HEK293T (cell line): ENCODE measurements around the gene PTEN.
"Not testable (repeated sequence)": the region's sequence is repeated elsewhere in the genome, so short reads cannot be mapped to it uniquely, and the experiment has no call there.

Experiments used
- CTCF ChIA-PET: fragments of 350-600 bp; formaldehyde crosslinking; extraction: SDS; loops from one replicate; lab custom pipeline; 2021; ENCODE audit warnings: antibody characterized with exemption, inconsistent platforms; lab: Yijun Ruan, JAX
- POLR2A ChIA-PET: fragments of 350-600 bp; formaldehyde crosslinking; extraction: SDS; loops from one replicate; lab custom pipeline; 2020; ENCODE audit warnings: antibody characterized with exemption, inconsistent platforms; lab: Yijun Ruan, JAX
- DNase-seq: peaks from one replicate; pipeline ENCODE4 v3.0.0; 2012; ENCODE audit warnings: mixed read lengths; ENCODE audit errors: extremely low spot score
- ARNT ChIP-seq: fragments of 450-650 bp; IDR thresholded peaks from 2 replicates; pipeline ENCODE4 v1.6.1; 2017; ENCODE audit warnings: mild to moderate bottlenecking
- BHLHE40 ChIP-seq: fragments of 450-650 bp; IDR thresholded peaks from 2 replicates; pipeline ENCODE4 v1.6.1; 2016; ENCODE audit warnings: mild to moderate bottlenecking, moderate library complexity, borderline replicate concordance
- CTBP1 ChIP-seq: fragments of 450-650 bp; IDR thresholded peaks from 2 replicates; pipeline ENCODE4 v1.6.1; 2016; ENCODE audit warnings: borderline replicate concordance
- ELF4 ChIP-seq: fragments of 450-650 bp; IDR thresholded peaks from 2 replicates; pipeline ENCODE4 v1.6.1; 2017; ENCODE audit warnings: antibody characterized with exemption
- FOXA1 ChIP-seq: fragments of 450-650 bp; IDR thresholded peaks from 2 replicates; pipeline ENCODE4 v1.6.1; 2016; ENCODE audit warnings: mild to moderate bottlenecking
- FOXK2 ChIP-seq: fragments of 450-650 bp; IDR thresholded peaks from 2 replicates; pipeline ENCODE4 v1.6.1; 2016; ENCODE audit warnings: mild to moderate bottlenecking
- FOXM1 ChIP-seq: fragments of 450-650 bp; IDR thresholded peaks from 2 replicates; pipeline ENCODE4 v1.6.1; 2017; ENCODE audit warnings: mild to moderate bottlenecking, borderline replicate concordance
- HDGF ChIP-seq: fragments of 450-650 bp; IDR thresholded peaks from 2 replicates; pipeline ENCODE4 v1.6.1; 2017; ENCODE audit warnings: antibody characterized with exemption, borderline replicate concordance
- L3MBTL2 ChIP-seq: fragments of 450-650 bp; conservative IDR thresholded peaks from 2 replicates; pipeline ENCODE4 v1.6.1; 2016; ENCODE audit warnings: mild to moderate bottlenecking
- LEF1 ChIP-seq: fragments of 450-650 bp; IDR thresholded peaks from 2 replicates; pipeline ENCODE4 v1.6.1; 2017; ENCODE audit warnings: mild to moderate bottlenecking, borderline replicate concordance
- NFRKB ChIP-seq: fragments of 450-650 bp; IDR thresholded peaks from 2 replicates; pipeline ENCODE4 v1.6.1; 2016; ENCODE audit warnings: mild to moderate bottlenecking, moderate library complexity
- SP1 ChIP-seq: fragments of 450-650 bp; IDR thresholded peaks from 2 replicates; pipeline ENCODE4 v1.6.1; 2017
- SUZ12 ChIP-seq: fragments of 450-650 bp; IDR thresholded peaks from 2 replicates; pipeline ENCODE4 v1.6.1; 2016; ENCODE audit warnings: mild to moderate bottlenecking
- TARDBP ChIP-seq: fragments of 450-650 bp; IDR thresholded peaks from 2 replicates; pipeline ENCODE4 v1.6.1; 2016
- ZNF384 ChIP-seq: fragments of 450-650 bp; IDR thresholded peaks from 2 replicates; pipeline ENCODE4 v1.6.1; 2016
- TF ChIP-seq, protein P1 (sequence below): fragments of 450-650 bp; IDR thresholded peaks from 2 replicates; pipeline ENCODE4 v1.6.1; 2016

Gene PTEN

DNA sequence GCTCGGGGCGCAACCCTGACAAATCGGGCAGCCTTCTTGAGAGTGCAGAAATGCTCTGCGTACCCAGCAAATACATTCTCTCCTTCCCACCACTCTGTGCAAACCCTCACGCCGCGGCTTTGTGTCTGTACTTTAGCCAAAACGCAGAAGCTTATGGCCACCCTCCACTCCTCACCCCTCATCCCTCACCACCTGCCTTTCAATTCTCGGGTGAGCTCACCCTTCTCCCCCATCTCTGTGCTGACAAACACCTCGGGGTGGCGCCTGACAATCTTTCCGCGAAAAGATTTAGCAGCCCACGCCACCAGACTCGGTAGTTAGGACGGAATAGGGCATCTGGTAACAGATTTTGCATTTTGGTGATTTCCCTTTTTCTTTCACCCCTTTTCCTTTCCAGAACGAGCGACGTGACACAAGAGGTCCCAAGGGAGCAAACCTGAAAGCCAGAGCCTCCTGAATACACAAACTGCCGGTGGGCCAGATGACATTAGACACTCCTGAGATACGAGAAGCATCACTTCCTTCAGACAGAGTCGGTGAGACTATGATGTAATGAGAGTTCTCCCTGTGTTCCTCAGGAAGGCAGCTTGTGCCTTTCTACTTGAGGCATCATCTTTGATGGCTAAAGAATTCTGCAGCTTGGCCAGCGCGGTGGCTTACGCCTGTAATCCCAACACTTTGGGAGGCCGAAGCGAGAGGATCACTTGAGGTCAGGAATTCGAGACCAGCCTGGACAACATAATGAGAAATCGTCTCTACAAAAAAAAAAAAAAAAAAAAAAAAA is 44.7 kb upstream of the PTEN start:
- CTCF ChIA-PET = interaction anchor here (0.6 to 1.0 kb wide), 2 partner anchors 115 to 571 kb away, joined by 3 read pairs; no protein-coding TSS in a partner anchor
- peak; percentile 17 for DNase-seq
- TF ChIP-seq LEF1 = no peak
- TF ChIP-seq SUZ12 = no peak
- peak; percentile 58; the same call in 1 of the 2 replicates for TF ChIP-seq ZNF384
- no peak for TF ChIP-seq ELF4
- no peak for TF ChIP-seq FOXK2
- TF ChIP-seq HDGF = no peak
- POLR2A ChIA-PET = interaction anchor here (0.5 to 2.4 kb wide), 20 partner anchors 10 to 568 kb away, joined by 3 to 25 read pairs (median 4); partner anchors contain the start of genes KLLN and PTEN

DNA sequence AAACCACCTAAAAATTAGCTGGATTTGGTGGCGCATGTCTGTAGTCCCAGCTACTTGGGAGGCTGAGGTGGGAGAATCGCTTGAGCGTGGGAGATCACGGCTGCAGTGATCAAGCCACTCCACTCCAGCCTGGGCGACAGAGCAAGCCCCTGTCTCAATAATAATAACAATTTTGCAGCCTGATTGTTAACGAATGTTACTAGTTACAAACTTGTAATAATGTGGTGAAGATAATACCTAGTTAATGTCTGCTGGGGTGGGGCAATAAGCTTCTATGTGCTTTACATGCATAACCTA is 44.2 kb upstream of the PTEN start:
- CTCF ChIA-PET = no interaction called here
- DNase-seq = no peak
- POLR2A ChIA-PET = interaction anchor here (2.3 kb wide), 1 partner anchor 10 kb away, joined by 25 read pairs; no protein-coding TSS in a partner anchor
- TF ChIP-seq SP1 = no peak
- no peak for TF ChIP-seq ARNT

DNA sequence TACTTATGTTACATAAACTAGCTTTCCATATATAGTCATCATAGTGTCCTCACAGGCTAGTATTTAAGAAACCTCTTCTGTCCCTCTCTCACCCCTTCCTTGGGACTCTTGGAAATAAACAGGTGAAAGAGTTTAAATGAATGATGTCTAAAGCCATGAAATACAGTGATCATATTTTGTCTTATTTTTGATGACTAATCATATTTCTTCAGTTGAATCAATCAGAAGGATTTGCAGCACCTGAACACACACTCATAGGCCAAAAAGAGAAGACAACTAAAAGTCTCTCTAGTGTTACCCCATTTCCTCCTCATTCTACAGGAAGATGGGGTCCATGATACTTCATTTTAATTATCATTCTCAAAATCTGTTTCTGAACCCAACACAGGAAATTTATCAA is 36.8 kb upstream of the PTEN start:
- CTCF ChIA-PET = interaction anchor here (0.6 kb wide), 1 partner anchor 176 kb away, joined by 3 read pairs; no protein-coding TSS in a partner anchor
- POLR2A ChIA-PET = interaction anchor here (4.7 kb wide), 1 partner anchor 8 kb away, joined by 25 read pairs; the partner anchor contains the start of gene ATAD1
- DNase-seq = no peak
- TF ChIP-seq ELF4 (no peak), ZNF384 (no peak), FOXK2 (no peak), SP1 (no peak), BHLHE40 (no peak), HDGF (no peak), FOXA1 (no peak), FOXM1 (no peak), SUZ12 (no peak), TARDBP (no peak), L3MBTL2 (no peak), LEF1 (no peak), NFRKB (no peak)

DNA sequence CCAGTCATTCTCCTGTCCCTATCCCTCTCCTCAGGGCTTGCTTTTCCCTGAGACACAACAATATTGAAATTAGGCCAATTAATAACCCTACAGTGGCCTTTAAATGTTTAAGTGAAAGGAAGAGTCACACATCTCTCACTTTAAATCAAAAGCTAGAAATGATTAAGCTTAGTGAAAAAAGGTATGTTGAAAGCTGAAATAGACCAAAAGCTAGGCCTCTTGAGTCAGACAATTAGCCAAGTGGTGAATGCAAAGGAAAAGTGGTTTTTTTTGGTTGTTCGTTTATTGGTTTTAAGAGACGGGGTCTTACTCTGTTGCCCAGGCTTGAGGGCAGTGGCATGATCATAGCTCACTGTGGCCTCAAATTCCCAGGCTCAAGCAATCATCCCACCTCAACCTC is 35.7 kb upstream of the PTEN start:
- DNase-seq = no peak
- ChIA-PET CTCF (interaction anchor here (0.6 to 1.0 kb wide), 2 partner anchors 11 to 31 kb away, joined by 3 to 4 read pairs; no protein-coding TSS in a partner anchor), POLR2A (interaction anchor here (1.1 to 4.7 kb wide), 2 partner anchors 9 to 323 kb away, joined by 3 to 25 read pairs; partner anchors contain the start of genes ATAD1 and MINPP1)
- TF ChIP-seq L3MBTL2 (no peak), SUZ12 (no peak), FOXA1 (no peak), TARDBP (no peak), FOXK2 (no peak), NFRKB (no peak), BHLHE40 (no peak), ARNT (no peak), SP1 (no peak), CTBP1 (no peak), HDGF (no peak), FOXM1 (no peak), LEF1 (no peak), ZNF384 (no peak), ELF4 (no peak)
- TF ChIP-seq, protein P1, sequence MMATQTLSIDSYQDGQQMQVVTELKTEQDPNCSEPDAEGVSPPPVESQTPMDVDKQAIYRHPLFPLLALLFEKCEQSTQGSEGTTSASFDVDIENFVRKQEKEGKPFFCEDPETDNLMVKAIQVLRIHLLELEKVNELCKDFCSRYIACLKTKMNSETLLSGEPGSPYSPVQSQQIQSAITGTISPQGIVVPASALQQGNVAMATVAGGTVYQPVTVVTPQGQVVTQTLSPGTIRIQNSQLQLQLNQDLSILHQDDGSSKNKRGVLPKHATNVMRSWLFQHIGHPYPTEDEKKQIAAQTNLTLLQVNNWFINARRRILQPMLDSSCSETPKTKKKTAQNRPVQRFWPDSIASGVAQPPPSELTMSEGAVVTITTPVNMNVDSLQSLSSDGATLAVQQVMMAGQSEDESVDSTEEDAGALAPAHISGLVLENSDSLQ = no peak

DNA sequence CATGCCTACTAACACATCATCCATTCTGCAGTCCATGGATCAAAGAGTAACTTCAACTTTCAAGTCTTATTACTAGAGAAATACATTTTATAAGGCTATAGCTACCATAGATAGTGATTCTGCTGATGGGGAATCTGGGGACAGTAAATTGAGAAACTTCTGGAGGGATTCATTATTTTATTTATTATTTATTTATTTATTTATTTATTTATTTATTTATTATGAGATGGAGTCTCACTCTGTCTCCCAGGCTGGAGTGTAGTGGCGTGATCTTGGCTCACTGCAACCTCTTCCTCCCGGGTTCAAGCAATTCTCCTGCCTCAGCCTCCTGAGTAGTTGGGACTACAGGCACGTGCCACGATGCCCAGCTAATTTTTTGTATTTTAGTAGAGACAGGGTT is 34.4 kb upstream of the PTEN start:
- POLR2A ChIA-PET = interaction anchor here (1.1 to 4.7 kb wide), 2 partner anchors 11 to 324 kb away, joined by 3 to 25 read pairs; partner anchors contain the start of genes ATAD1 and MINPP1
- DNase-seq, CTCF ChIA-PET: not testable (repeated sequence)

DNA sequence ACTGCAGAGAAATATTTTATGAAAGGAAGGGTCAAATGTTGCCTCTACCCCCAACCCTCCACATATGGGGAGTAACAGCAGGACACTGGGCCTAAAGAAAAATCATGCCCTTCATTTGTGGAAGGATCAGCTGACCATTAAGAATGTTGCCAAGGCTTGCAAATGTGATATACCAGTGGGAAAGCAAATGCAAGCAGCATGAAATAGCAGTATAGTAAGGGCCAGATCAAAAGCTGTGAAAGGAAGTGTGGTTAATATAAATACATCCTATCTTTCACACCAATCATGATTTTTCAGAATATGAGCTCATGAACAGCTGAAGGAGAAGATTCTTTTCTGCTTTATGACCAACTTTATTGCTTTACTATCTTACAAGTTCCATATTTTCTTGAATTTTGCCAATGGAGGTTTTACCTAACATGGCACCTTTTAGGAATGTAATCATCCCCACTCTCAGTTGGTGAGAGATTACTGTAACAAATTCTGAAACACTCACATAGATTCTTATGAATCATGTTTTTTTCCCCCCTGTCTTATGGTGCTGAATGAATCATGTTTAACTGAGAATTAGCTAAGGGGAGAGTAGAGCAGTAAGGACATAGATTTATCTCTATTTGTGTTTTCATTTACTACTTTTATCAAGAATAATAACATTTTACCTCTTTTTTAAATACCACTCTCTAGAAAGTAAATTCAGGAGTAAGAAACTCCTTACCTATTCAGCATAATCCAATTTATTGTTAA is 33.3 kb upstream of the PTEN start:
- ChIA-PET CTCF (no interaction called here), POLR2A (interaction anchor here (4.7 kb wide), 1 partner anchor 12 kb away, joined by 25 read pairs; the partner anchor contains the start of gene ATAD1)
- no peak for DNase-seq
- TF ChIP-seq CTBP1 (no peak), ELF4 (no peak), ARNT (no peak), SUZ12 (no peak), L3MBTL2 (no peak), TARDBP (no peak)
- TF ChIP-seq, protein P1 = no peak
